ENCODE data around the gene MIEF1.

The MIEF1 gene

GRCh38 chr22:39563571-39564428, 61.7 kb downstream of the MIEF1 start:
- DNase-seq: no peak

- no peak for DNase-seq
Observed at GRCh38 chr22:39565414-39565944, 63.4 kb downstream of the MIEF1 start.

- DNase-seq: no peak
Observed at GRCh38 chr22:39567135-39567946, 65.3 kb downstream of the MIEF1 start.
